Loucy (cell line): Measurements from ENCODE around the gene PTPN9.

Experiments
- CTCF ChIP-seq: fragments of 200-600 bp; sonication (generic); conservative IDR thresholded peaks from 2 replicates; pipeline ENCODE4 v1.5.1; 2014; ENCODE audit warnings: mild to moderate bottlenecking, antibody characterized with exemption, low read length
- EZH2phosphoT487 ChIP-seq: fragments of 200-600 bp; IDR thresholded peaks from 2 replicates; pipeline ENCODE4 v1.6.1; 2018; ENCODE audit warnings: antibody characterized with exemption, mild to moderate bottlenecking, moderate library complexity, borderline replicate concordance

GRCh38 chr15:75483106-75483505, 96.0 kb downstream of the PTPN9 start:
- no peak for TF ChIP-seq CTCF
- TF ChIP-seq EZH2phosphoT487, result no peak
